GM12873 (cell line): ENCODE results near the gene RAB12.

Experiments
- TF ChIP-seq, protein P1 (sequence below): IDR thresholded peaks from 2 replicates; pipeline ENCODE4 v1.5.1; 2012; ENCODE audit warnings: low read depth, mild to moderate bottlenecking, moderate library complexity, low read length, control low read depth; ENCODE audit not compliant: insufficient read depth; ENCODE audit errors: missing control alignments

The RAB12 gene

DNA sequence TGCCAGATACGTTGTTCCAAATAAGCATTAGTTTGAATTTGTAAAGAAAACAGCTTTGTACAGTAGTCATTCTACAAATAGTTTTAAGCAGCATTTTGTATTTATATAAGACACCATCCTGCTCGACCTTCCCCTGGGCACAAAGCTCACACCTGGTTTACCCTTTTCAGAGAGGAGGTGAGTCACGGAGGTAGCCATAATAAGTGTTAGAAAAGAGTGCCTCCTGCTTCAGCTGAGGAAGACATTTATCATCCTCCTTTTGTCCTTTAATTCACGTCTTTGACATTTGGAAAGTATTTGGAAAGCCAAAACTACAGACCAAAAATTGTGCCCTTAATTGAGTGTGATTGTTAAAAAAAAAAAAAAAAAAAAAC is 6.8 kb downstream of the RAB12 start:
- TF ChIP-seq, protein P1, sequence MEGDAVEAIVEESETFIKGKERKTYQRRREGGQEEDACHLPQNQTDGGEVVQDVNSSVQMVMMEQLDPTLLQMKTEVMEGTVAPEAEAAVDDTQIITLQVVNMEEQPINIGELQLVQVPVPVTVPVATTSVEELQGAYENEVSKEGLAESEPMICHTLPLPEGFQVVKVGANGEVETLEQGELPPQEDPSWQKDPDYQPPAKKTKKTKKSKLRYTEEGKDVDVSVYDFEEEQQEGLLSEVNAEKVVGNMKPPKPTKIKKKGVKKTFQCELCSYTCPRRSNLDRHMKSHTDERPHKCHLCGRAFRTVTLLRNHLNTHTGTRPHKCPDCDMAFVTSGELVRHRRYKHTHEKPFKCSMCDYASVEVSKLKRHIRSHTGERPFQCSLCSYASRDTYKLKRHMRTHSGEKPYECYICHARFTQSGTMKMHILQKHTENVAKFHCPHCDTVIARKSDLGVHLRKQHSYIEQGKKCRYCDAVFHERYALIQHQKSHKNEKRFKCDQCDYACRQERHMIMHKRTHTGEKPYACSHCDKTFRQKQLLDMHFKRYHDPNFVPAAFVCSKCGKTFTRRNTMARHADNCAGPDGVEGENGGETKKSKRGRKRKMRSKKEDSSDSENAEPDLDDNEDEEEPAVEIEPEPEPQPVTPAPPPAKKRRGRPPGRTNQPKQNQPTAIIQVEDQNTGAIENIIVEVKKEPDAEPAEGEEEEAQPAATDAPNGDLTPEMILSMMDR = no peak

DNA sequence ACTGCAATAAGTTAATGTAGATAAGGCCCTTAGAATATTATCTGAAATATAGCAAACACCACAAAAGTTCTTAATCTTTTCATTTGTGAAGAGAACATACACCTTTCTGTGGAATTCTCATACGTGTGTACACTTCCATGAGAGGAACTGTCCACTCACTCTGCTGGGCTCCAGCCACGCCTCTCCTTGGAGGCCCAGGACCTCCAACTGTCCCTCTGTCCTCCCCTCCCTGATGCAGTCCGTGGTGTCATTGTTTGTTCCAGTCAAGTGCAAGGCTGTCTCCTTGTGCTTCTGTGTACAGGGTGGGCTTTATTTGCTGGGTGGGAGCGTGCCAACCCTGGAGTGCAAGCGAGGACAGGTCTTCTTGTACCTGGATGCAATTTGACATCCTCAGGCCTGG is 8.7 kb downstream of the RAB12 start:
- TF ChIP-seq, protein P1 = no peak

DNA sequence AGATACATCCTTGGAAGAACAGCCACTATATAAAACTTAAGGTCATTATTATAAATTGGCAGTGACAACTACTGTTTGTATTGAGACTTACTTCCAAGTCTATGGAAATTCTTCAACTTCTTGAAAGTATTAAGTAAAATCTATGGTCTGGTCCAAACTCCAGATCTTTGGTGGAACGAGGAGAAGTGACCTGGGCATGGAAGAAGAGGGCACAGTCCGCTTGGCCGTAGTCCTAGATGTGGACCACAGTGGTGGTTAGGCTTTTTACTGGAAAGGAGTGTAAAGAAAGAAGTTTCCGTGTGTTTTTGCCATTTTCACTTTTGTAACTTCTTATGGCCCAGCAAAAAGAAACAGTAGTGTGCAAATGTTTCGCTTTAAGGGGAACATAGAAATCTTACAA is 9.8 kb downstream of the RAB12 start:
- TF ChIP-seq, protein P1 = no peak

DNA sequence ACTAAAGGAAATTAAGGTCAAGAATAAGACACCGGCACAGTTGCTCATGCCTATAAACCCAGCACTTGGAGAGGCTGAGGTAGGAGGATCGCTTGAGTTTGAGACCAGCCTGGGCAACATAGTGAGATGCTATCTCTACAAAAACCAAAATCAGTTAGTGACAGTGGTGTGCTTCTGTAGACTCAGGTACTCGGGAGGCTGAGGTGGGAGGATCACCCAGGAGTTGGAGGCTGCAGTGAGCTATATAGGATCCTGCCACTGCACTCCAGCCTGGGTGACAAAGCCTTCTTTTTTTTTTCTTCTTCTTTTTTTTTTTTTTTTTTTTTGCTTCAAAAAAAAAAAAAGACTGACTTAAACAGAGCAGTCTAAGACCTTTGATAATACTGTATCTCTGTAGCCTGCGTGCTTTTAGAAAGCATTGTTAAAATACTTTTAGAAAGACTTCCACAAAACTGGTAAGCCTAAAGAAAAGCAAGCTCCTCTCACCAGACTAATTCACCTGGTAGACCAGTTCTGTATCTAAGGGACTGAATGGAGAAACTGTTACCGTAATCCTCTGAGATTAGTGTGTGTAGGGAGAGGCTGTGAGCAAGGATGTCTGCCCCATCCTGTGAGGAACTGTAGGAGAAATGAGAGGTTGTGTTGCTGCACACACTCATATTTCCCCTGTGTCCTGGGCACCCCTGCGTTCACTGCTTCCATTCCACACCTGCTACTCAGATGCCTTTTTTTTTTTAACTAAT is 10.8 kb downstream of the RAB12 start:
- TF ChIP-seq, protein P1 = no peak

DNA sequence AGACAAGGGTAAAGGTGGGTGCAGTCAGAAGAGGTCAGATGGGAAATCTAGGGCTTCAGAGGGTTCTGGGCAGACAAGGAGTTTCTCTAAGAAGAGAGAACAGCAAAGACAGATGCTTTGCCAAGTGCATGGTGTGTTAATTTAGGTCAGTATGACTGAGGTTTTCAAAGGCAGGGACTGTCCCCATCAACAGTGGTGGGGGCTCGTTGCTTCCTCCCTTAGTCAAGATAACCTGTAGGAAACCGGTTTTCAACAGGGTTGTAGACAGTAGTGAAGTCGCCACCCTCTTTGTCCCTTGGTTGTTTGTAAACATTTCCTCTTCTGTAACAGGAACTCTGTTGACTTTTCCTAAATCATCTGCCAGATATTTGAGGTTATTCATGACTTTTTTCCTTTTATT is 11.6 kb downstream of the RAB12 start:
- TF ChIP-seq, protein P1 = no peak

DNA sequence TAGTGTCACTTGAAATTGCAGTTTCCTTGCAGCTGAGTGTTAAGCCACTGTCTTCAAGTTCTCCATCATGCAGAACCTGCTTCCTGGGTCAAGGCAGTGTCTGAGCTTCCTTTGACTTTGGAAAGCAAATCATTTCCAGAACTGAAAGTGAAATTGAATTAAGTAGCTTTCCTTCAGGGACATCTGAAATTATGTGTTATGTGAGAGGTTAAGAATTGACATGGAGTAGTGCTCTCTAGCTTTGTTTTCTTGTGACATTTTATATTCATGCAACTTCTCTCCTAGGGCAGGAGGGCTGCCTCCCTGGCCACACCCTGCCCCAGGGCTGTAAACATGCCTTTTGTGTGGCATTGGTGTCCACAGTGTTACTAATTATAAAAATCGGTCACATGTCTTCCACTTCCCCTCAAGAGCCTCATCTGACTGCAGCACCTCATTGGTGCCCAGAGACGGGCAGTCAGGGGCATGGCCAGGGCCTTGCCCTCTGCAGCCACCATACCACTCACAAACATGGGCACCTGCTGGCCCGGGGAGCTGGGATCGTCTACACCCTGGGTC is 14.4 kb downstream of the RAB12 start:
- TF ChIP-seq, protein P1 = no peak

DNA sequence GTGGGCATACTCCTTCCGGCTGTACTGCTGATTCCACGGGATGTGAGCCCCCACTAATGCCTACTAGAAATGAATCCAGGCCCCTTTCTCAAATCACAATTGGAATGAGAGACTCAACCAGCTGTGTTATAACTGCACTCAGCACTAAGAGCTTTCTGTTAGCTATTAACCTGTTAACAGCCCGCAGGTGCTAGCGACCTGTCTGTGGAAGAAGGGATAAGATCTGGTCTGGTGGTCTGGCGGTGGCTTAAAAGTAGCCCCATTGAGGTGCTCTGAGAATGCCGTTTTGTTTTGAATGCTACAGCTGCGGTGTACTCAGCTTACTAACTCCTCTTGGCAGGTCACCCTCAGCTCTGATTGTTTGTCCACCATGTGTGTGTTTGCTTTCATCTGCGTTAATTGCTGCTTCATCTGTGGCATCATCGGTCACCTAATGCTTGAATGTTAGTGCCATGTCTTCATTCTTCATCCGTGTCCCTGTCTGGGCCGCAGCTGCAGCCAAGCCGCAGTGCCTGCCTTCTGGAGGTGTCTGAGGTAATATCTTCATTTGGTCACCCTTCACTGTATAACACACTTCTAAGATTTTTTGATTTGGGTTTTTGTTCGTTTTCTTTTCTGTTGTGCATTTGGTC is 16.3 kb downstream of the RAB12 start:
- TF ChIP-seq, protein P1 = no peak
